Omental fat pad (tissue), 4 donors: ENCODE data around the gene SERP2. TPM values are rescaled to one million over a fixed set of nuclear protein-coding genes. Genes with fewer than 3 reads are reported as not detected.

Experiments
- ATAC-seq: fragments of 150-250 bp; one replicate; pipeline ENCODE4 v1.9.1; 2016; ENCODE audit warnings: mild to moderate bottlenecking, moderate library complexity; ENCODE audit not compliant: low FRiP score
- DNase-seq: peaks from one replicate; pipeline ENCODE4 v3.0.0-alpha.2; 2019; ENCODE audit warnings: low spot score
- total RNA-seq, 4 donors: library from RNA; depleted of rRNA; stranded (reverse); fragments of >200 nt; gene quantifications; one replicate each; pipeline ENCODE4 v1.1.0, GENCODE V29; 2016
- TF ChIP-seq, protein P1 (sequence below), 3 donors: fragments of 450-650 bp; IDR thresholded peaks; one replicate each; pipeline ENCODE4 v1.5.1; 2016 to 2017; ENCODE audit warnings: antibody characterized with exemption in 3 of 3, mild to moderate bottlenecking in 3 of 3, moderate library complexity in 2 of 3

The SERP2 gene
- total RNA-seq, 4 donors from 2014 or later, result 2.0 to 4.9 (median 3.9) TPM

DNA sequence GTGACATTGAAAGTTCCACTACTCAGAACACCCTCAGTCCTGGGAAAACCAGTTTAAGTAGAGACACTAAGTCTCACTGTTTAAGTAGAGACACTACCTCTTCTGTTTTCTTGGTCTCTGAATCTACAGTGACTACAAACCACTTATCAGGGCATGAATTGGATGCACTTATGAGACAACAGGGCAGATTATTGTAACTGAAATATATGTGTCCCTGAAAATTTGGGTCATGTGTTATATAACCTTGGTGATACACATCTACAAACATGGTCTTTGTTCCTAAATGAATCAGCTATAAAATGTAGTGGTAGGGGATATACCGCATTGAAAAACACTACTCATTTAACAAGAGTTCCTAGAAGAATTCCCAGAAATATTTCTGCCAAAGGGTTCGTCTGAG lies 55.7 kb downstream of the SERP2 start:
- no peak for DNase-seq
- ATAC-seq, result no peak
- TF ChIP-seq, protein P1, sequence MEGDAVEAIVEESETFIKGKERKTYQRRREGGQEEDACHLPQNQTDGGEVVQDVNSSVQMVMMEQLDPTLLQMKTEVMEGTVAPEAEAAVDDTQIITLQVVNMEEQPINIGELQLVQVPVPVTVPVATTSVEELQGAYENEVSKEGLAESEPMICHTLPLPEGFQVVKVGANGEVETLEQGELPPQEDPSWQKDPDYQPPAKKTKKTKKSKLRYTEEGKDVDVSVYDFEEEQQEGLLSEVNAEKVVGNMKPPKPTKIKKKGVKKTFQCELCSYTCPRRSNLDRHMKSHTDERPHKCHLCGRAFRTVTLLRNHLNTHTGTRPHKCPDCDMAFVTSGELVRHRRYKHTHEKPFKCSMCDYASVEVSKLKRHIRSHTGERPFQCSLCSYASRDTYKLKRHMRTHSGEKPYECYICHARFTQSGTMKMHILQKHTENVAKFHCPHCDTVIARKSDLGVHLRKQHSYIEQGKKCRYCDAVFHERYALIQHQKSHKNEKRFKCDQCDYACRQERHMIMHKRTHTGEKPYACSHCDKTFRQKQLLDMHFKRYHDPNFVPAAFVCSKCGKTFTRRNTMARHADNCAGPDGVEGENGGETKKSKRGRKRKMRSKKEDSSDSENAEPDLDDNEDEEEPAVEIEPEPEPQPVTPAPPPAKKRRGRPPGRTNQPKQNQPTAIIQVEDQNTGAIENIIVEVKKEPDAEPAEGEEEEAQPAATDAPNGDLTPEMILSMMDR (IDR thresholded peaks at IDR 0.05), result no peak

DNA sequence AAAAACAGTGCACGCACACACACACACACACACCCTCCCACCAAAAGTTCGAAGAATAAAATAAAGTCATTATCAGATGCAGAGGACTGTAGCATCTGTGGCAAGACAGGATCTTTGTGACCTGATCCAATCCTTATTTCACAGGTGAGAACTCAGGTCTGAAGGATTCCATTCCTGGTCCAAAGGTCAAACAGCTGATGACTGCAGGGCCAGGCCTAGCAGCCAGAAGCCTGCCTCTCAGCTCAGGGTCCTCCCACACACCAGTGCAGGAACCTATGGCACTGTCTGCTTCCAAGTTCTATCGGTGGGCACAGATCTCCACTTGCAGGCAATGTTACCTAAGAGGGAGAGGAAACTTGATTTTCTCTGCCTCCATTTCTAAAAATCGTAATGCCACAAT lies 57.5 kb downstream of the SERP2 start:
- ATAC-seq (no peak), DNase-seq (no peak)
- TF ChIP-seq, protein P1 (IDR thresholded peaks at IDR 0.05), result no peak

DNA sequence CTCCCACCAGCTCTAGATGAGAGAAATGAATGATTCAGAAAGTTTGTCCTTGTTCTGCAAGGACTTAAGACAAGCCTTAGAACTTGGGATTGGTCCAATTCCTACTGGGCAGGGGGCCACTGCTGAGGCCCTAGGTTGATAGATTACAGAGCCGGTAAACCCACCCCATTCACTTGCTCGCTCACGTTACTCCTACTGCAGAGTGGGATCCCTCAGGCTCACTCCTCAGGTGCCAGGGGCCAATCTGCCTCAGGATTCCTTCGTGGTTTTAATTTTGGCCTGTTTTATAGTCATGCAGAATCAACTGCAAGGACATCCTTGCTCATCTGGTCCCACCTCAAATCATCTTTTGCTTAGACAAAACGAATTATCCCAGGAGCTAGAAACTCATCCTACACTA lies 59.0 kb downstream of the SERP2 start:
- DNase-seq, result no peak
- ATAC-seq, result no peak
- TF ChIP-seq, protein P1 (IDR thresholded peaks at IDR 0.05), result no peak

DNA sequence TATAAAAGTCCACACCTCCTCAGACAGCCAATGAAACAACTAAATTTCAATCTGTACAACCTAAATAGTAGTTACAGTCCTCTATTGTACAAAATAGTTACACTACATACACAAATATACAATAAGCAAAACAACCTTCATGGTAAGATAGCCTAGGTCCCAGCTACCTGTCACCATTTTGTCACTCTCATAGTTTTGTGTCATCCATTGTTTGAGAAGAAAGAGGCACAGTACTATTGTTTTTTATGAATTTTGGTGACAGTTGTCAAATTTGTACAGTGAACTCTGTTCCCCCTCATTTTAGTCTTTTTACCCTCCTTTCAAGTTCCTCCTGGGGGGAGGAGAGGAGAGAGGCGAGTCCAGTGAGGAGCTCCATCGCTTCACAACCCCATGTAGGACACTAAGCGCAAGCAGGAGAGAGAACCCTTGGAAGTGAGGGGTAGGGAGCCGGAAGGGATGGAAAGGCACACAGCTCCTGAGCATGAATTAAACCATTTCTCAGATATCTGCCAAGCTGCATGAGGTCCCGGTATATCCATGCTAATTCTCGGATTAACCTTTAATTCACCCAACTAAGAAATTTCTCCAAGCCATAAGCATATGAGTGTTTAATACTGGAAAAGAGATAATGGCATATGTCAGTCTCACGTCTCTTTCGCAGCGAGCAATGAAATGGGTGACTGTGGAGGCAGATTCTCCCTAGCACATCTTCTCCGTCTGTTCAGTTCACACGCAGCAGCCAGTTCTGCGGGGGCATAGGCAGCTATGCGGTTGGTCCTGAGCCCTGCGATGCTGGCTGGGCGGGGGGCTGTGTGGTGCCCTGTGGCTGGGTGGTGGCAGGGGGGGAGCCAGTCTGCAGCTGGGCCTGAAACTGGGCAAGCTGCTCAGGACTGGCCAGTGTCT lies 60.5 kb downstream of the SERP2 start:
- TF ChIP-seq, protein P1 (IDR thresholded peaks at IDR 0.05), result no peak
- DNase-seq, result no peak
- ATAC-seq, result no peak

DNA sequence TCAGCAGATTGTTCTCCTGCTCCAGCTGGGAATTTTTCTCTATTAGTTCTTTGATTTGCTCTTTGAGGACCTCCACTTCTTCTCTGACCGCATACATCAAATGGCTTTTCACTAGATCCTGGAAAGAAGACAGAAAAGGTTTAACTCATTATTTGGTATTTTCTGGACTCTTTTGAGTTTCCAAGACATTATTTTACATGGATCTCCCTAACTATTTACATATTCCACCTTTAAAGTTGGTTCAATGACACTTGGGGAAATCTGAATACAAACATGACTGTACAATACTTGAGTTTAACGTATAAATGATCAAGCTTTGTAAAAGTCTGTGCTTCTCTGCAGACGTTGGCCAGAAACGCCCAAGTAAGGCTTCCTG lies 61.1 kb downstream of the SERP2 start:
- ATAC-seq, result no peak
- no peak for DNase-seq
- TF ChIP-seq, protein P1 (IDR thresholded peaks at IDR 0.05), result no peak

DNA sequence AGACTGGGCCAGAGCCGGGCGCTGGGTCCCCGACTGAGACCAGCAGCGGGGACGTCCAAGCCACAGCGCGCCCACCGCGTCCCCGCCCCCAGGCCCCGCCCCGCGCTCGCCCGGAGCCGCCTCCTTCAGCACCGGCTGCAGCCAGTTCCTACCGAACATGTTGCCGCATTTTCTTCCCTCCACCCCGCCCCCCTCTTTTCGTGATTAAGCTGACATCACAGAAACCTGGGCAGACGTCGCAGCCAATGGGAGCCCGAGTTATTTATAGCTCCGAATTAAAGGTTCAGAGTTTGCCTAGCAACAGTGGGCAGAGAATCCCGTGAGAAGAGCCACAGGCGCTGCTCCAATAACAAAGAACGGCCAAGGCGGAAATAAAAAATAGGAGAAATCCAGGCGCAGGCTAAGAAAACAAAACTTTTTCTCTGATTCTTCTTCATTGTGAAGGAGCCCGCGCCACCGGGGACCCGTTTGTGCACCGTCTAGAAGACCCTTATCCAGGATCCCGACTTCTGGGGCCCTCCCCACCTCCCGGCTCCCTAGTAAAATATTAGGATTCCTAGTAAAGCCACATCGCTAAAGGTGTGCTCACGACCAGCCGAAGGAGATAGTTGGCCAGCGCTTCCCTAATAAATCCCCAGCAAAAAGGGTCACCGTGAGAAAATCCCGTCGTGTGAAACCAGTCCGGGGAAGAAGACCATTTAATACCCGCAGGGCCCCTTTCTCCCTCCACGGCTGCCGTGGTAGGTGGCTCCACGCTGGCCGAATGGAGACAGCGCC lies 61.7 kb downstream of the SERP2 start:
- TF ChIP-seq, protein P1 (IDR thresholded peaks at IDR 0.05), result no peak
- DNase-seq (peak; percentile 89), ATAC-seq (peak; percentile 75)
